CD14-positive monocyte (primary cell): ENCODE data around the gene CWC27. TPM values are rescaled to one million over a fixed set of nuclear protein-coding genes. Genes with fewer than 3 reads are reported as not detected.
A peak's percentile ranks its signal among the peaks of the same experiment; 100 is the strongest.

Experiments
- DNase-seq, 3 donors: peaks; one replicate each; pipeline ENCODE4 v3.0.0-alpha.2; 2011 to 2022
- H2AFZ ChIP-seq: 2 replicates; pipeline ENCODE4 v1.6.0; 2012; ENCODE audit warnings: mild to moderate bottlenecking, low read depth, low read length, inconsistent platforms; ENCODE audit not compliant: insufficient read depth, poor library complexity, severe bottlenecking
- H3K27ac ChIP-seq, 2 donors: 1 replicate in 1 of 2; 2 replicates in 1 of 2; pipeline ENCODE4 v1.5.1; 2012 to 2013; ENCODE audit warnings: low read length in 2 of 2, control low read depth in 1 of 2, inconsistent platforms in 1 of 2, low read depth in 1 of 2, mild to moderate bottlenecking in 1 of 2
- H3K27me3 ChIP-seq, 2 donors: one replicate each; pipeline versions ENCODE4 v1.6.0 to v1.6.1; 2011 to 2013; ENCODE audit warnings: low read length in 2 of 2; ENCODE audit not compliant: control insufficient read depth in 2 of 2, insufficient read depth in 2 of 2
- H3K36me3 ChIP-seq, 2 donors: replicated peaks in 1 of 2; 1 replicate in 1 of 2; 2 replicates in 1 of 2; pipeline versions ENCODE4 v1.5.1 to v1.6.1; 2012 to 2013; ENCODE audit warnings: low read length in 2 of 2, control low read depth in 1 of 2, inconsistent platforms in 1 of 2, mild to moderate bottlenecking in 1 of 2; ENCODE audit not compliant: insufficient read depth in 2 of 2, control insufficient read depth in 1 of 2
- H3K4me1 ChIP-seq, 2 donors: 1 replicate in 1 of 2; 2 replicates in 1 of 2; pipeline versions ENCODE4 v1.5.1 to v1.6.1; 2012 to 2013; ENCODE audit warnings: low read length in 2 of 2, control low read depth in 1 of 2, inconsistent platforms in 1 of 2, mild to moderate bottlenecking in 1 of 2, moderate library complexity in 1 of 2; ENCODE audit not compliant: insufficient read depth in 2 of 2, control insufficient read depth in 1 of 2
- H3K4me2 ChIP-seq: replicated peaks from 2 replicates; pipeline ENCODE3; 2012; ENCODE audit warnings: low read length, moderate library complexity, mild to moderate bottlenecking; ENCODE audit not compliant: poor library complexity, severe bottlenecking; ENCODE audit errors: extremely low read depth
- H3K4me3 ChIP-seq, 3 experiments: fragments of 200-600 bp in 1 of 3; sonication (generic) in 1 of 3; replicated peaks in 1 of 3; 1 replicate in 2 of 3; 2 replicates in 1 of 3; pipeline ENCODE4 v1.5.1; 2011 to 2013; ENCODE audit warnings: low read length in 3 of 3, mild to moderate bottlenecking in 3 of 3, control low read depth in 2 of 3, low read depth in 2 of 3, inconsistent platforms in 1 of 3, moderate library complexity in 1 of 3
- H3K79me2 ChIP-seq: 2 replicates; pipeline ENCODE4 v1.6.0; 2012; ENCODE audit warnings: mild to moderate bottlenecking, control low read depth, inconsistent platforms, low read length, moderate library complexity; ENCODE audit not compliant: insufficient read depth
- H3K9ac ChIP-seq: 2 replicates; pipeline ENCODE4 v1.6.0; 2017; ENCODE audit warnings: low read length, mild to moderate bottlenecking; ENCODE audit not compliant: insufficient read depth, poor library complexity, severe bottlenecking
- H3K9me3 ChIP-seq, 2 donors: replicated peaks in 1 of 2; 1 replicate in 1 of 2; 2 replicates in 1 of 2; pipeline versions ENCODE4 v1.5.1 to v1.6.1; 2012 to 2013; ENCODE audit warnings: low read length in 2 of 2, control low read depth in 1 of 2; ENCODE audit not compliant: control insufficient read depth in 1 of 2, insufficient read depth in 1 of 2
- H4K20me1 ChIP-seq: 2 replicates; pipeline ENCODE4 v1.6.0; 2012; ENCODE audit warnings: mild to moderate bottlenecking, low read length, control low read depth, moderate library complexity; ENCODE audit not compliant: insufficient read depth
- H3K27ac Mint-ChIP-seq, 7 donors: one replicate each; pipeline ENCODE4 v1.8.0; 2020; ENCODE audit warnings: mild to moderate bottlenecking in 7 of 7, mixed read lengths in 7 of 7, moderate library complexity in 6 of 7, inconsistent platforms in 2 of 7
- H3K27me3 Mint-ChIP-seq, 3 donors: one replicate each; pipeline ENCODE4 v1.8.0; 2021 to 2022; ENCODE audit warnings: low read depth in 3 of 3, mild to moderate bottlenecking in 3 of 3, mixed read lengths in 3 of 3, moderate library complexity in 3 of 3, inconsistent platforms in 1 of 3
- H3K36me3 Mint-ChIP-seq, 2 donors: one replicate each; pipeline ENCODE4 v1.8.0; 2020; ENCODE audit warnings: mixed read lengths in 2 of 2, inconsistent platforms in 1 of 2, mild to moderate bottlenecking in 1 of 2
- H3K4me1 Mint-ChIP-seq: one replicate; pipeline ENCODE4 v1.8.0; 2020; ENCODE audit warnings: mild to moderate bottlenecking, mixed read lengths
- H3K4me3 Mint-ChIP-seq, 2 donors: one replicate each; pipeline ENCODE4 v1.8.0; 2020; ENCODE audit warnings: mild to moderate bottlenecking in 2 of 2, mixed read lengths in 2 of 2, moderate library complexity in 1 of 2
- H3K9me3 Mint-ChIP-seq, 7 donors: one replicate each; pipeline ENCODE4 v1.8.0; 2020 to 2022; ENCODE audit warnings: mixed read lengths in 7 of 7, mild to moderate bottlenecking in 6 of 7, moderate library complexity in 6 of 7, inconsistent platforms in 2 of 7
- CTCF ChIP-seq: fragments of 200-600 bp; IDR thresholded peaks from one replicate; pipeline ENCODE4 v1.8.0; 2022; ENCODE audit warnings: antibody characterized with exemption, mild to moderate bottlenecking
- WGBS: methylation state at CpG from one replicate; pipeline ENCODE4 v1.1.5; 2013; ENCODE audit warnings: missing lambda C conversion rate; ENCODE audit not compliant: insufficient coverage; 5-methylcytosine and 5-hydroxymethylcytosine counted together
- intact Hi-C, 2 donors: fragments of 100-400 bp; cut with micrococcal nuclease; formaldehyde crosslinking; loops; one replicate each; pipeline versions ENCODE4 v1.15.0 to v1.15.1; 2023
- polyA plus RNA-seq, 3 donors: library from polyadenylated mRNA; depleted of rRNA in 1 of 3; unstranded in 2 of 3; stranded (reverse) in 1 of 3; fragments of 300-500 nt in 2 of 3; fragments of >200 nt in 1 of 3; fragmentation: Illumina TruSeq in 2 of 3; gene quantifications; 1 replicate in 2 of 3; 2 replicates in 1 of 3; pipeline ENCODE4 v1.2.3, GENCODE V29; 2012 to 2021

The CWC27 gene
- polyA plus RNA-seq, 3 donors: 6.6 to 18.9 (median 14.5) TPM

GRCh38 chr5:64822320-64822719 lies 53.6 kb downstream of the CWC27 start:
- intact Hi-C loops: no loop called here
- H3K9ac ChIP-seq: no peak overlapping the region
- peak overlapping the region in 1 of 2 donors; percentile 10 for H3K27ac ChIP-seq
- H3K27me3 Mint-ChIP-seq: peaks cover 0 to 2% (median 0%) of the 10 kb centered on the region in 3 donors
- peaks cover 14 to 22% of the 10 kb centered on the region in 2 donors for H3K36me3 Mint-ChIP-seq
- H3K4me1 Mint-ChIP-seq: peaks cover 17% of the 10 kb centered on the region
- H3K27me3 ChIP-seq: no peaks in the 10 kb centered on the region
- peak; percentile 1 to 58 (median 2) for DNase-seq
- H3K4me3 ChIP-seq: no peak overlapping the region
- no peaks in the 10 kb centered on the region for H4K20me1 ChIP-seq
- H3K4me1 ChIP-seq: peaks cover 8 to 17% of the 10 kb centered on the region in 2 donors
- no peaks in the 10 kb centered on the region for H3K79me2 ChIP-seq
- H3K36me3 ChIP-seq: no peaks in the 10 kb centered on the region
- no peak for TF ChIP-seq CTCF
- H3K9me3 Mint-ChIP-seq: no peaks in the 10 kb centered on the region
- H3K4me3 Mint-ChIP-seq: no peak overlapping the region
- peak overlapping the region in 2 of 7 donors; percentile 34 to 40 for H3K27ac Mint-ChIP-seq
- no peaks in the 10 kb centered on the region for H3K9me3 ChIP-seq
- H2AFZ ChIP-seq: no peak overlapping the region
- peak overlapping the region; percentile 1 for H3K4me2 ChIP-seq

GRCh38 chr5:64826541-64826940 lies 57.8 kb downstream of the CWC27 start:
- H3K4me3 Mint-ChIP-seq: no peak overlapping the region
- H3K36me3 Mint-ChIP-seq: peaks cover 15 to 22% of the 10 kb centered on the region in 2 donors
- no CpG with 5 or more reads among the region's 1 CpG for WGBS

More at GRCh38 chr5:64826541-64826940, 57.8 kb downstream of the CWC27 start:
- intact Hi-C loops: no loop called here
- Histone ChIP-seq H3K4me1 (peaks cover 8 to 17% of the 10 kb centered on the region in 2 donors), H4K20me1 (no peaks in the 10 kb centered on the region), H3K36me3 (peaks cover 0 to 8% of the 10 kb centered on the region in 2 donors), H2AFZ (no peak overlapping the region), H3K4me3 (no peak overlapping the region), H3K79me2 (no peaks in the 10 kb centered on the region), H3K27me3 (no peaks in the 10 kb centered on the region), H3K9me3 (no peaks in the 10 kb centered on the region), H3K27ac (no peak overlapping the region), H3K4me2 (no peak overlapping the region), H3K9ac (no peak overlapping the region)
- peaks cover 0 to 4% (median 2%) of the 10 kb centered on the region in 7 donors for H3K9me3 Mint-ChIP-seq
- no peak for DNase-seq
- H3K27me3 Mint-ChIP-seq: peaks cover 0 to 2% (median 2%) of the 10 kb centered on the region in 3 donors
- no peak overlapping the region for H3K27ac Mint-ChIP-seq
- H3K4me1 Mint-ChIP-seq: peaks cover 17% of the 10 kb centered on the region
- no peak for TF ChIP-seq CTCF
